MM.1S (cell line): ENCODE measurements around the gene IMPA2.

Experiments used
- DNase-seq: peaks from one replicate; pipeline ENCODE4 v3.0.0-alpha.2; 2015
- H2AFZ ChIP-seq: fragments of 300-600 bp; sonication (generic); 2 replicates; pipeline ENCODE4 v1.6.0; 2016; ENCODE audit warnings: antibody characterized with exemption, low read length
- H3F3A ChIP-seq: fragments of 300-600 bp; sonication (generic); 2 replicates; pipeline ENCODE4 v1.6.1; 2016; ENCODE audit warnings: mild to moderate bottlenecking, antibody characterized with exemption, low read length, moderate library complexity, mixed read lengths; ENCODE audit not compliant: insufficient read depth
- H3K27ac ChIP-seq: fragments of 300-600 bp; sonication (generic); 2 replicates; pipeline ENCODE4 v1.5.1; 2016; ENCODE audit warnings: mild to moderate bottlenecking, low read length
- H3K27me3 ChIP-seq: fragments of 300-600 bp; sonication (generic); replicated peaks from 2 replicates; pipeline ENCODE4 v1.6.0; 2016; ENCODE audit warnings: low read length; ENCODE audit not compliant: insufficient read depth
- H3K36me3 ChIP-seq: fragments of 300-600 bp; sonication (generic); replicated peaks from 2 replicates; pipeline ENCODE4 v1.6.1; 2016; ENCODE audit warnings: mild to moderate bottlenecking, low read length, mixed read lengths; ENCODE audit not compliant: insufficient read depth
- H3K4me1 ChIP-seq: fragments of 300-600 bp; sonication (generic); 2 replicates; pipeline ENCODE4 v1.6.1; 2016; ENCODE audit warnings: low read length, mixed read lengths
- H3K4me2 ChIP-seq: fragments of 300-600 bp; sonication (generic); 2 replicates; pipeline ENCODE4 v1.6.0; 2016; ENCODE audit warnings: low read depth, low read length
- H3K4me3 ChIP-seq: fragments of 300-600 bp; sonication (generic); 2 replicates; pipeline ENCODE4 v1.5.1; 2016; ENCODE audit warnings: low read length, mixed read lengths
- H3K79me2 ChIP-seq: fragments of 300-600 bp; sonication (generic); 2 replicates; pipeline ENCODE4 v1.6.1; 2016; ENCODE audit warnings: mixed run types, low read length, mixed read lengths
- H3K9ac ChIP-seq: fragments of 300-600 bp; sonication (generic); 2 replicates; pipeline ENCODE4 v1.6.1; 2016; ENCODE audit warnings: low read length, mixed read lengths
- H3K9me2 ChIP-seq: fragments of 300-600 bp; sonication (generic); replicated peaks from 2 replicates; pipeline ENCODE4 v1.6.1; 2016; ENCODE audit warnings: mild to moderate bottlenecking, low read length, mixed read lengths; ENCODE audit not compliant: insufficient read depth
- H3K9me3 ChIP-seq: fragments of 300-600 bp; sonication (generic); replicated peaks from 2 replicates; pipeline ENCODE4 v1.6.1; 2016; ENCODE audit warnings: mild to moderate bottlenecking, low read length, mixed read lengths; ENCODE audit not compliant: insufficient read depth
- H4K20me1 ChIP-seq: fragments of 300-600 bp; sonication (generic); 2 replicates; pipeline ENCODE4 v1.6.1; 2016; ENCODE audit warnings: mild to moderate bottlenecking, low read length, moderate library complexity, mixed read lengths; ENCODE audit not compliant: insufficient read depth
- EZH2 ChIP-seq: fragments of 300-600 bp; sonication (generic); optimal IDR thresholded peaks from 2 replicates; pipeline ENCODE3; 2017; ENCODE audit warnings: low read depth, mild to moderate bottlenecking, antibody characterized with exemption, low read length, mixed read lengths
- EZH2phosphoT487 ChIP-seq: fragments of 300-600 bp; sonication (generic); IDR thresholded peaks from 2 replicates; pipeline ENCODE4 v1.6.1; 2018; ENCODE audit warnings: antibody characterized with exemption, low read length
- TF ChIP-seq, protein P1 (sequence below): fragments of 300-600 bp; sonication (generic); IDR thresholded peaks from 2 replicates; pipeline ENCODE4 v1.5.1; 2016; ENCODE audit warnings: antibody characterized with exemption, low read length, mixed read lengths

The IMPA2 gene

DNA sequence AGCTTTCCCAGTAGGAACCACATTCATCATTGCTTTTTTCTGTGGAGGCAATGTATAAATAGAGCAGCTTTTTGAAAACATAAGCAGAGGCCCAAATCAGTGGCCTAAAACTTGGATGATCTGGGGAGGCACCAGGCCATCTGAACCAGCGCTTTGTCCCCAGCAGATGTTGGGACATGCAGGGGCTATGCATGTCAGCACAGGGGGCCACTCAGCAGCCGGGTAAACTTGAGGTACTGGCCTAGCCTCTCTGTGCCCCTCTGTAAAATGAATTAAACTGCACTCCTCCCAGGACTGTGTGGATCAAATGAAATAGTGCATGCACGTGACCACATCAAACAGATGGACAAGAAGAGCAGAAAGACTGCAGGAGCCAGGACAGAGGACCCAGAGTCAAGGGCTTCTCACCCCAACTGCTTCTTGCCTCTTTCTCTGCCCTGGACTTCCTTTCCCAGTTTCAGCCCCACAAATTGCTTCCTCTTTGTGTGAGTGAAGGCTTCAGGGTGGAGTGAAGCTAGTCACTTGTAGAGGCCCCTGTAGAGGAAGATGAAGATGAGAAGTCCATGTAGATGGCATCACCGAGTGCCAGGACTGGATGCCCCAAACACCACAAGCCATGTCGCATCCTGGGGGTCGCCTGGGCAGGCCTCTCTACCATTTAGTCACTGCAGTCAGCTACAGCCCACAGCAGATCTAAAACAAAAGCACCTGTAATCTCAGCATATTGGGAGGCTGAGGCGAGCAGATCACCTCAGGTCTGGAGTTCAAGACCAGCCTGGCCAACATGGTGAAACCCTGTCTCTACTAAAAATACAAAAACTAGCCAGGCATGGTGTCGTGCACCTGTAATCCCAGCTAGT lies 53.2 kb downstream of the IMPA2 start:
- no peaks in the 10 kb centered on the region for H4K20me1 ChIP-seq
- no peaks in the 10 kb centered on the region for H3K9me3 ChIP-seq
- H2AFZ ChIP-seq: no peak overlapping the region
- no peak overlapping the region for H3K27ac ChIP-seq
- no peak overlapping the region for H3K9ac ChIP-seq
- H3K4me3 ChIP-seq: no peak overlapping the region
- no peak overlapping the region for H3K4me2 ChIP-seq
- no peaks in the 10 kb centered on the region for H3K79me2 ChIP-seq
- H3K4me1 ChIP-seq: 0 out of 2 replicates have a peak, but pooled peaks cover 5% of the 10 kb centered on the region
- H3K9me2 ChIP-seq: no peaks in the 10 kb centered on the region
- no peaks in the 10 kb centered on the region for H3K27me3 ChIP-seq
- H3K36me3 ChIP-seq: no peaks in the 10 kb centered on the region
- TF ChIP-seq, protein P1, sequence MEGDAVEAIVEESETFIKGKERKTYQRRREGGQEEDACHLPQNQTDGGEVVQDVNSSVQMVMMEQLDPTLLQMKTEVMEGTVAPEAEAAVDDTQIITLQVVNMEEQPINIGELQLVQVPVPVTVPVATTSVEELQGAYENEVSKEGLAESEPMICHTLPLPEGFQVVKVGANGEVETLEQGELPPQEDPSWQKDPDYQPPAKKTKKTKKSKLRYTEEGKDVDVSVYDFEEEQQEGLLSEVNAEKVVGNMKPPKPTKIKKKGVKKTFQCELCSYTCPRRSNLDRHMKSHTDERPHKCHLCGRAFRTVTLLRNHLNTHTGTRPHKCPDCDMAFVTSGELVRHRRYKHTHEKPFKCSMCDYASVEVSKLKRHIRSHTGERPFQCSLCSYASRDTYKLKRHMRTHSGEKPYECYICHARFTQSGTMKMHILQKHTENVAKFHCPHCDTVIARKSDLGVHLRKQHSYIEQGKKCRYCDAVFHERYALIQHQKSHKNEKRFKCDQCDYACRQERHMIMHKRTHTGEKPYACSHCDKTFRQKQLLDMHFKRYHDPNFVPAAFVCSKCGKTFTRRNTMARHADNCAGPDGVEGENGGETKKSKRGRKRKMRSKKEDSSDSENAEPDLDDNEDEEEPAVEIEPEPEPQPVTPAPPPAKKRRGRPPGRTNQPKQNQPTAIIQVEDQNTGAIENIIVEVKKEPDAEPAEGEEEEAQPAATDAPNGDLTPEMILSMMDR: no peak
- TF ChIP-seq EZH2 (no peak), EZH2phosphoT487 (no peak)
- H3F3A ChIP-seq: no peaks in the 10 kb centered on the region
- DNase-seq: no peak

DNA sequence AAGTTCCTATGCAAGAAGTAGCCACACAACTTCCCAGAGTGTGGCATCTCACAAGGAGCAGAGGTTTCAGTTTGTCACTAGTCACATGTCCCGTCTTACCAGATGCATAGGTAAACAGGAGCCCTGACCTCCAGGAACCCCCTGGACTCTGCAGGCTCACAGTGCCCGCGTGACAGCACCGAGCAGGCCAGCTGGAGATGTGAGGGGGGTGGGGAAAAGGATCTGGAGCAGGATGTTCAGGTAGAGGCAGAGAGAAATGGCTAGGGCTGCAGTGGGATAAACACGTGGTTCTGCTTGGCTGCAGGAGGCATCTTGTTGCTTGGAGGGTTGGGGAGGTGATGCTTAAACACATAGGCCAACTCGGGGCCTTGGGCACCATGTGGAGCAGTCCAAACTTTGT lies 54.2 kb downstream of the IMPA2 start:
- no peaks in the 10 kb centered on the region for H3K79me2 ChIP-seq
- no peaks in the 10 kb centered on the region for H3F3A ChIP-seq
- no peaks in the 10 kb centered on the region for H3K27me3 ChIP-seq
- H3K4me1 ChIP-seq: 0 out of 2 replicates have a peak, but pooled peaks cover 5% of the 10 kb centered on the region
- TF ChIP-seq, protein P1: no peak
- TF ChIP-seq EZH2phosphoT487 (no peak), EZH2 (no peak)
- no peak overlapping the region for H2AFZ ChIP-seq
- no peaks in the 10 kb centered on the region for H3K9me2 ChIP-seq
- no peak overlapping the region for H3K27ac ChIP-seq
- DNase-seq: no peak
- H4K20me1 ChIP-seq: no peaks in the 10 kb centered on the region
- H3K4me2 ChIP-seq: no peak overlapping the region
- H3K36me3 ChIP-seq: no peaks in the 10 kb centered on the region
- H3K4me3 ChIP-seq: no peak overlapping the region
- no peak overlapping the region for H3K9ac ChIP-seq
- no peaks in the 10 kb centered on the region for H3K9me3 ChIP-seq

- Histone ChIP-seq H3K4me2 (no peak overlapping the region), H3K4me3 (no peak overlapping the region), H2AFZ (no peak overlapping the region), H3K9me2 (no peaks in the 10 kb centered on the region), H3K27me3 (no peaks in the 10 kb centered on the region), H3F3A (no peaks in the 10 kb centered on the region), H3K27ac (no peak overlapping the region), H3K36me3 (no peaks in the 10 kb centered on the region), H3K9ac (no peak overlapping the region), H4K20me1 (no peaks in the 10 kb centered on the region), H3K79me2 (no peaks in the 10 kb centered on the region), H3K4me1 (0 out of 2 replicates have a peak, but pooled peaks cover 5% of the 10 kb centered on the region), H3K9me3 (no peaks in the 10 kb centered on the region)
- TF ChIP-seq EZH2 (no peak), EZH2phosphoT487 (no peak)
- TF ChIP-seq, protein P1: no peak
- DNase-seq: no peak
Observed at GRCh38 chr18:12036201-12036751, 55.0 kb downstream of the IMPA2 start.
